IMR-90 (cell line): ENCODE measurements around the gene BTBD3. TPM values are rescaled to one million over a fixed set of nuclear protein-coding genes. Genes with fewer than 3 reads are reported as not detected.

Experiments
- ATAC-seq: fragments of 200-7000 bp; cut with Tn5 transposase; 2 replicates; pipeline ENCODE4 v1.9.1; 2020; ENCODE audit warnings: low read depth, mild to moderate bottlenecking, moderate library complexity
- BruUV-seq: library from RNA; stranded (reverse); fragments of 400-500 nt; replicated peaks from 2 replicates; lab custom pipeline; 2021; lab: Mats Ljungman, UMichigan
- CTCF ChIA-PET: fragments of 300-600 bp; formaldehyde crosslinking; extraction: SDS; loops from one replicate; lab custom pipeline; 2021; ENCODE audit warnings: antibody characterized with exemption; lab: Yijun Ruan, JAX
- POLR2A ChIA-PET: fragments of 300-600 bp; sonication (Branson Sonifier 250); formaldehyde crosslinking; loops from one replicate; lab custom pipeline; 2022; ENCODE audit warnings: antibody characterized with exemption; ENCODE audit not compliant: unreplicated experiment; lab: Charles Lee
- DNase-seq: peaks from one replicate; pipeline ENCODE4 v3.0.0; 2013
- H2AFZ ChIP-seq: replicated peaks from 2 replicates; pipeline ENCODE3; 2013; ENCODE audit warnings: low read length, mild to moderate bottlenecking; ENCODE audit not compliant: poor library complexity
- H2AK5ac ChIP-seq: 2 replicates; pipeline ENCODE4 v1.6.1; 2013; ENCODE audit warnings: low read depth, low read length, inconsistent platforms
- H2AK9ac ChIP-seq: replicated peaks from 2 replicates; pipeline ENCODE3; 2013; ENCODE audit warnings: mild to moderate bottlenecking, low read depth, low read length, moderate library complexity; ENCODE audit not compliant: poor library complexity
- H2BK120ac ChIP-seq: 2 replicates; pipeline ENCODE4 v1.6.1; 2013; ENCODE audit warnings: low read depth, low read length, inconsistent platforms
- H2BK15ac ChIP-seq: 3 replicates; pipeline ENCODE4 v1.6.1; 2013; ENCODE audit warnings: low read depth, low read length, inconsistent platforms
- H2BK20ac ChIP-seq: 2 replicates; pipeline ENCODE4 v1.6.1; 2013; ENCODE audit warnings: low read depth, mild to moderate bottlenecking, inconsistent platforms, low read length, moderate library complexity
- H2BK5ac ChIP-seq: 2 replicates; pipeline ENCODE4 v1.6.1; 2013; ENCODE audit warnings: mild to moderate bottlenecking, low read depth, low read length, inconsistent platforms; ENCODE audit not compliant: poor library complexity, severe bottlenecking
- H3K14ac ChIP-seq: replicated peaks from 2 replicates; pipeline ENCODE4 v1.6.1; 2013; ENCODE audit warnings: low read depth, low read length, inconsistent platforms
- H3K18ac ChIP-seq: 2 replicates; pipeline ENCODE4 v1.6.1; 2013; ENCODE audit warnings: low read depth, low read length, control low read depth
- H3K23ac ChIP-seq: 2 replicates; pipeline ENCODE4 v1.6.1; 2013; ENCODE audit warnings: low read depth, low read length, inconsistent platforms
- H3K27ac ChIP-seq: 2 replicates; pipeline ENCODE4 v1.5.1; 2013; ENCODE audit warnings: mild to moderate bottlenecking, control low read depth, low read length; ENCODE audit not compliant: insufficient read depth
- H3K27me3 ChIP-seq: 2 replicates; pipeline ENCODE4 v1.6.1; 2013; ENCODE audit warnings: low read length; ENCODE audit not compliant: control insufficient read depth, insufficient read depth
- H3K36me3 ChIP-seq: 2 replicates; pipeline ENCODE4 v1.6.1; 2013; ENCODE audit warnings: low read length, mixed read lengths; ENCODE audit not compliant: control insufficient read depth, insufficient read depth
- H3K4ac ChIP-seq: 2 replicates; pipeline ENCODE4 v1.6.1; 2013; ENCODE audit warnings: low read depth, low read length, inconsistent platforms
- H3K4me1 ChIP-seq: 2 replicates; pipeline ENCODE4 v1.6.1; 2013; ENCODE audit warnings: low read length, mixed read lengths; ENCODE audit not compliant: control insufficient read depth, insufficient read depth
- H3K4me2 ChIP-seq: 2 replicates; pipeline ENCODE4 v1.6.1; 2013; ENCODE audit warnings: low read depth, mild to moderate bottlenecking, control low read depth, low read length, moderate library complexity
- H3K4me3 ChIP-seq: 2 replicates; pipeline ENCODE4 v1.5.1; 2013; ENCODE audit warnings: low read depth, mild to moderate bottlenecking, control low read depth, low read length, moderate library complexity; ENCODE audit not compliant: insufficient read depth
- H3K56ac ChIP-seq: 2 replicates; pipeline ENCODE4 v1.6.1; 2013; ENCODE audit warnings: low read length, inconsistent platforms; ENCODE audit not compliant: insufficient read depth; ENCODE audit errors: extremely low read depth
- H3K79me1 ChIP-seq, 2 experiments: 2 replicates each; pipeline ENCODE4 v1.6.1; 2013; ENCODE audit warnings: low read length in 2 of 2, inconsistent platforms in 1 of 2, low read depth in 1 of 2
- H3K9ac ChIP-seq: 2 replicates; pipeline ENCODE4 v1.6.1; 2013; ENCODE audit warnings: low read depth, low read length, control low read depth
- H3K9me1 ChIP-seq: 2 replicates; pipeline ENCODE4 v1.6.1; 2013; ENCODE audit warnings: low read length, inconsistent platforms; ENCODE audit not compliant: insufficient read depth
- H3K9me3 ChIP-seq: 2 replicates; pipeline ENCODE4 v1.6.1; 2013; ENCODE audit warnings: low read length; ENCODE audit not compliant: control insufficient read depth, insufficient read depth
- H4K20me1 ChIP-seq: 2 replicates; pipeline ENCODE4 v1.6.1; 2013; ENCODE audit warnings: low read length, inconsistent platforms; ENCODE audit not compliant: insufficient read depth
- H4K5ac ChIP-seq: 2 replicates; pipeline ENCODE4 v1.6.1; 2013; ENCODE audit warnings: mild to moderate bottlenecking, low read depth, low read length, control low read depth
- H4K8ac ChIP-seq, 2 experiments: 2 replicates each; pipeline ENCODE4 v1.6.1; 2013; ENCODE audit warnings: low read depth in 2 of 2, low read length in 2 of 2, control low read depth in 1 of 2, inconsistent platforms in 1 of 2
- H4K91ac ChIP-seq: 2 replicates; pipeline ENCODE4 v1.6.1; 2013; ENCODE audit warnings: low read depth, low read length, inconsistent platforms; ENCODE audit not compliant: insufficient read depth
- CHD1 ChIP-seq: IDR thresholded peaks from 2 replicates; pipeline ENCODE4 v1.6.1; 2012; ENCODE audit warnings: low read depth, low read length, improper control_type of control experiment
- ELK1 ChIP-seq: fragments of 150-350 bp; IDR thresholded peaks from 2 replicates; pipeline ENCODE4 v1.6.1; 2016; ENCODE audit warnings: low read depth, mild to moderate bottlenecking, low read length, moderate library complexity, borderline replicate concordance
- MXI1 ChIP-seq: IDR thresholded peaks from 2 replicates; pipeline ENCODE4 v1.6.1; 2012; ENCODE audit warnings: low read depth, mild to moderate bottlenecking, low read length, moderate library complexity, borderline replicate concordance
- WGBS, 2 experiments: methylation state at CpG; one replicate each; pipeline versions ENCODE4 v1.1.5 to v1.1.7; 2013; ENCODE audit warnings: missing lambda C conversion rate in 2 of 2; ENCODE audit not compliant: insufficient read length in 1 of 2; ENCODE audit errors: extremely low coverage in 2 of 2; 5-methylcytosine and 5-hydroxymethylcytosine counted together
- dilution Hi-C: fragments of 300-500 bp; cut with HindIII; formaldehyde crosslinking; loops from one replicate; pipeline ENCODE4 v1.14.3; 2018; ENCODE audit warnings: low sequenced_read_pairs; ENCODE audit not compliant: unreplicated experiment
- in situ Hi-C: fragments of 300-500 bp; cut with MboI; formaldehyde crosslinking; loops from 3 replicates; pipeline ENCODE4 v1.14.3; 2019; ENCODE audit warnings: low sequenced_read_pairs, inconsistent platforms, mixed read lengths
- intact Hi-C: fragments of 100-400 bp; cut with micrococcal nuclease; formaldehyde crosslinking; loops from 2 replicates; pipeline ENCODE4 v1.10.0; 2022
- polyA plus RNA-seq, 3 experiments: library from polyadenylated mRNA; depleted of rRNA; stranded (reverse); fragments of >200 nt; gene quantifications; 2 replicates each; pipeline ENCODE4 v1.2.3, GENCODE V29; 2012; ENCODE audit warnings: low replicate concordance in 1 of 3
- total RNA-seq: library from RNA; depleted of rRNA; stranded (reverse); fragments of >200 nt; gene quantifications from 2 replicates; pipeline ENCODE4 v1.2.3, GENCODE V29; 2012

Gene BTBD3
- total and polyA plus RNA-seq, 2 of the 4 experiments (the other 2 are of a cell fraction) = 22.7 to 44.6 TPM

- no TSS peak for BruUV-seq
- Histone ChIP-seq H4K91ac (no peak overlapping the region), H3K4me2 (no peak overlapping the region), H2BK15ac (no peak overlapping the region), H3K9ac (no peak overlapping the region), H4K8ac (no peak overlapping the region), H2AFZ (no peak overlapping the region), H3K36me3 (no peaks in the 10 kb centered on the region), H3K79me1 (no peaks in the 10 kb centered on the region), H2BK5ac (no peak overlapping the region), H3K9me1 (no peaks in the 10 kb centered on the region), H3K56ac (no peak overlapping the region), H3K18ac (no peak overlapping the region), H2AK9ac (no peak overlapping the region), H3K4ac (no peak overlapping the region), H2AK5ac (no peak overlapping the region), H3K23ac (no peak overlapping the region), H3K4me3 (no peak overlapping the region), H4K5ac (no peak overlapping the region), H2BK20ac (no peak overlapping the region), H3K14ac (no peak overlapping the region), H3K9me3 (no peaks in the 10 kb centered on the region), H2BK120ac (no peak overlapping the region), H4K20me1 (no peaks in the 10 kb centered on the region), H3K4me1 (peaks cover 2% of the 10 kb centered on the region; the same call in 1 of the 2 replicates), H3K27me3 (peaks cover 6% of the 10 kb centered on the region; the same call in 1 of the 2 replicates), H3K27ac (no peak overlapping the region)
- intact Hi-C loops = no loop called here
- ATAC-seq (no peak), DNase-seq (no peak)
- ChIA-PET CTCF (no interaction called here), POLR2A (no interaction called here)
- TF ChIP-seq MXI1 (no peak), ELK1 (no peak), CHD1 (no peak)
- WGBS, 2 experiments = no CpG with 5 or more reads among the region's 3 CpGs
- dilution Hi-C loops = no loop called here
- in situ Hi-C loops = no loop called here
These were observed 52.6 kb downstream of the BTBD3 start for GRCh38 chr20:11970243-11970836.
